Keratinocyte (primary cell): ENCODE results near the gene GRAMD2B. TPM values are rescaled to one million over a fixed set of nuclear protein-coding genes. Genes with fewer than 3 reads are reported as not detected.

Experiments
- DNase-seq: peaks from one replicate; pipeline ENCODE4 v3.0.0-alpha.2; 2011; ENCODE audit warnings: low read depth, missing footprints, low spot score
- FAIRE-seq: peaks from 2 replicates; lab custom pipeline; 2011; peaks lifted over from hg19 to GRCh38; lab: Jason Lieb, UNC
- H2AFZ ChIP-seq: 2 replicates; pipeline ENCODE4 v1.6.0; 2012; ENCODE audit warnings: low read length, control low read depth, inconsistent platforms; ENCODE audit not compliant: control insufficient read depth
- H3K27ac ChIP-seq: 2 replicates; pipeline ENCODE4 v1.5.1; 2011; ENCODE audit warnings: low read length; ENCODE audit not compliant: control insufficient read depth, insufficient read depth
- H3K27me3 ChIP-seq: 3 replicates; pipeline ENCODE4 v1.6.0; 2011; ENCODE audit warnings: low read length; ENCODE audit not compliant: control insufficient read depth, insufficient read depth; ENCODE audit errors: extremely low read depth
- H3K36me3 ChIP-seq, 2 experiments: 2 replicates in 1 of 2; 3 replicates in 1 of 2; pipeline ENCODE4 v1.5.1; 2011; ENCODE audit warnings: low read length in 2 of 2, mild to moderate bottlenecking in 1 of 2; ENCODE audit not compliant: control insufficient read depth in 2 of 2, insufficient read depth in 2 of 2; ENCODE audit errors: extremely low read depth in 1 of 2
- H3K4me1 ChIP-seq: 3 replicates; pipeline ENCODE4 v1.5.1; 2011; ENCODE audit warnings: low read length; ENCODE audit not compliant: control insufficient read depth, insufficient read depth; ENCODE audit errors: extremely low read depth
- H3K4me2 ChIP-seq: 3 replicates; pipeline ENCODE4 v1.6.0; 2011; ENCODE audit warnings: low read depth, low read length; ENCODE audit not compliant: control insufficient read depth, insufficient read depth; ENCODE audit errors: extremely low read depth
- H3K4me3 ChIP-seq, 3 experiments: fragments of 200-600 bp in 1 of 3; sonication (generic) in 1 of 3; 2 replicates in 2 of 3; 3 replicates in 1 of 3; pipeline ENCODE4 v1.5.1; 2011 to 2016; ENCODE audit warnings: low read length in 3 of 3, mild to moderate bottlenecking in 3 of 3, control low read depth in 2 of 3, inconsistent platforms in 1 of 3, low read depth in 1 of 3, mixed read lengths in 1 of 3, mixed run types in 1 of 3, moderate library complexity in 1 of 3; ENCODE audit not compliant: control insufficient read depth in 2 of 3, insufficient read depth in 2 of 3; ENCODE audit errors: extremely low read depth in 1 of 3
- H3K79me2 ChIP-seq: 2 replicates; pipeline ENCODE4 v1.6.0; 2012; ENCODE audit warnings: low read length; ENCODE audit not compliant: control insufficient read depth, insufficient read depth
- H3K9ac ChIP-seq: 3 replicates; pipeline ENCODE4 v1.6.0; 2011; ENCODE audit warnings: low read length; ENCODE audit not compliant: control insufficient read depth, insufficient read depth; ENCODE audit errors: extremely low read depth
- H3K9me1 ChIP-seq: 3 replicates; pipeline ENCODE4 v1.6.0; 2011; ENCODE audit warnings: low read length; ENCODE audit not compliant: control insufficient read depth, insufficient read depth; ENCODE audit errors: extremely low read depth
- H3K9me3 ChIP-seq: 2 replicates; pipeline ENCODE4 v1.5.1; 2012; ENCODE audit warnings: low read depth, low read length; ENCODE audit not compliant: control insufficient read depth
- H4K20me1 ChIP-seq: 3 replicates; pipeline ENCODE4 v1.6.0; 2011; ENCODE audit warnings: low read length; ENCODE audit not compliant: control insufficient read depth, insufficient read depth; ENCODE audit errors: extremely low read depth
- CTCF ChIP-seq, 3 experiments: IDR thresholded peaks in 1 of 3; conservative IDR thresholded peaks in 1 of 3; optimal IDR thresholded peaks in 1 of 3; 2 replicates in 2 of 3; 3 replicates in 1 of 3; pipeline versions ENCODE3 to v1.5.1; 2011; ENCODE audit warnings: low read length in 3 of 3, mild to moderate bottlenecking in 3 of 3, moderate library complexity in 2 of 3, control low read depth in 1 of 3, inconsistent platforms in 1 of 3; ENCODE audit not compliant: insufficient read depth in 2 of 3; ENCODE audit errors: extremely low read depth in 1 of 3
- EZH2 ChIP-seq: IDR thresholded peaks from one replicate; pipeline ENCODE4 v1.6.1; 2012; ENCODE audit warnings: inconsistent platforms, mild to moderate bottlenecking, low read length, moderate library complexity
- dilution Hi-C: fragments of 300-500 bp; cut with MboI; formaldehyde crosslinking; loops from one replicate; pipeline ENCODE4 v1.7.0; 2020; ENCODE audit warnings: low sequenced_read_pairs; ENCODE audit not compliant: extremely low pct_ligation_motif_present
- polyA plus RNA-seq, 5 experiments: library from polyadenylated mRNA; depleted of rRNA in 3 of 5; stranded (reverse) in 3 of 5; stranded (forward) in 1 of 5; unstranded in 1 of 5; fragments of >200 nt; gene quantifications; 1 replicate in 1 of 5; 2 replicates in 3 of 5; 3 replicates in 1 of 5; pipeline versions ENCODE4 v1.2.1 to v1.2.3, GENCODE V29; 2011 to 2012; ENCODE audit warnings: missing spikeins in 2 of 5, low read depth in 1 of 5, low replicate concordance in 1 of 5

Gene GRAMD2B
- polyA plus RNA-seq, 1 donor (not counting 4 experiments of a cell fraction or from before 2014, with no cell fraction given), result 45.9 TPM

- Histone ChIP-seq H3K4me3 (no peak overlapping the region), H3K27me3 (no peaks in the 10 kb centered on the region), H2AFZ (no peak overlapping the region), H3K9me3 (no peaks in the 10 kb centered on the region), H3K4me2 (no peak overlapping the region), H4K20me1 (no peaks in the 10 kb centered on the region), H3K9ac (no peak overlapping the region), H3K9me1 (no peaks in the 10 kb centered on the region), H3K4me1 (peaks cover 4% of the 10 kb centered on the region), H3K36me3 (peaks cover 9 to 11% of the 10 kb centered on the region in 2 experiments), H3K27ac (no peak overlapping the region), H3K79me2 (no peaks in the 10 kb centered on the region)
- no peak for FAIRE-seq
- no peak for DNase-seq
- dilution Hi-C loops, result loop anchor here (10.0 kb wide), 1 partner anchor 198 kb away; no protein-coding TSS in a partner anchor
- TF ChIP-seq EZH2 (no peak), CTCF (optimal IDR thresholded peaks at IDR 0.05 in 1 of 3, IDR thresholded peaks at IDR 0.05 in 1 of 3, conservative IDR thresholded peaks at IDR 0.05 in 1 of 3; ENCODE audit: extremely low read depth in 1 of 3, insufficient read depth in 2 of 3, low read length in 3 of 3) (no peak)
These were observed 119.2 kb downstream of the GRAMD2B start for GRCh38 chr5:126542441-126542840.

GRCh38 chr5:126543009-126543408 lies 119.8 kb downstream of the GRAMD2B start:
- Histone ChIP-seq H3K4me1 (peaks cover 4% of the 10 kb centered on the region), H2AFZ (no peak overlapping the region), H3K9me3 (no peaks in the 10 kb centered on the region), H3K79me2 (no peaks in the 10 kb centered on the region), H3K9ac (no peak overlapping the region), H4K20me1 (no peaks in the 10 kb centered on the region), H3K27ac (no peak overlapping the region), H3K4me2 (no peak overlapping the region), H3K36me3 (peaks cover 9 to 13% of the 10 kb centered on the region in 2 experiments), H3K9me1 (no peaks in the 10 kb centered on the region), H3K4me3 (no peak overlapping the region), H3K27me3 (no peaks in the 10 kb centered on the region)
- TF ChIP-seq CTCF (optimal IDR thresholded peaks at IDR 0.05 in 1 of 3, IDR thresholded peaks at IDR 0.05 in 1 of 3, conservative IDR thresholded peaks at IDR 0.05 in 1 of 3; ENCODE audit: extremely low read depth in 1 of 3, insufficient read depth in 2 of 3, low read length in 3 of 3), result no peak
- no peak for TF ChIP-seq EZH2
- DNase-seq (no peak), FAIRE-seq (no peak)
- dilution Hi-C loops, result loop anchor here (10.0 kb wide), 1 partner anchor 198 kb away; no protein-coding TSS in a partner anchor
